HG02642 (cell line): ENCODE results near the gene POC1A.
"Not testable (repeated sequence)": the region's sequence is repeated elsewhere in the genome, so short reads cannot be mapped to it uniquely, and the experiment has no call there.

Experiments
- ATAC-seq: cut with Tn5 transposase; IDR thresholded peaks from one replicate; pipeline ENCODE4 v1.9.1; 2021; ENCODE audit warnings: mild to moderate bottlenecking; ENCODE audit not compliant: unreplicated experiment, poor library complexity

POC1A gene

GRCh38 chr3:52054661-52055511 lies 99.3 kb downstream of the POC1A start:
- ATAC-seq = no peak

- ATAC-seq = no peak
Observed at GRCh38 chr3:52053307-52054304, 100.6 kb downstream of the POC1A start.

GRCh38 chr3:52052831-52053306 lies 101.4 kb downstream of the POC1A start:
- no peak for ATAC-seq

- ATAC-seq = no peak
Observed at GRCh38 chr3:52051444-52051843, 102.8 kb downstream of the POC1A start.

GRCh38 chr3:52050571-52050970 lies 103.7 kb downstream of the POC1A start:
- ATAC-seq = no peak

- ATAC-seq = no peak
Observed at GRCh38 chr3:52049503-52049902, 104.7 kb downstream of the POC1A start.

GRCh38 chr3:52047295-52047960 lies 106.8 kb downstream of the POC1A start:
- no peak for ATAC-seq

- no peak for ATAC-seq
Observed at GRCh38 chr3:52046902-52047239, 107.4 kb downstream of the POC1A start.

GRCh38 chr3:52046186-52046901 lies 107.9 kb downstream of the POC1A start:
- ATAC-seq = no peak

- ATAC-seq = no peak
Observed at GRCh38 chr3:52044869-52045619, 109.2 kb downstream of the POC1A start.

- ATAC-seq = no peak
Observed at GRCh38 chr3:52043750-52044149, 110.5 kb downstream of the POC1A start.

- not testable (repeated sequence) for ATAC-seq
Observed at GRCh38 chr3:52043039-52043438, 111.2 kb downstream of the POC1A start.

- no peak for ATAC-seq
Observed at GRCh38 chr3:52041118-52041731, 113.0 kb downstream of the POC1A start.

- no peak for ATAC-seq
Observed at GRCh38 chr3:52040600-52040999, 113.6 kb downstream of the POC1A start.

GRCh38 chr3:52039846-52040245 lies 114.4 kb downstream of the POC1A start:
- ATAC-seq = no peak

- ATAC-seq = no peak
Observed at GRCh38 chr3:52039426-52039825, 114.8 kb downstream of the POC1A start.

- ATAC-seq = no peak
Observed at GRCh38 chr3:52038227-52038626, 116.0 kb downstream of the POC1A start.

GRCh38 chr3:52037291-52037690 lies 116.9 kb downstream of the POC1A start:
- ATAC-seq = no peak

GRCh38 chr3:52036829-52037228 lies 117.4 kb downstream of the POC1A start:
- no peak for ATAC-seq
